Fibroblast of skin of right biceps (primary cell): ENCODE data around the gene MLXIPL.
"Not testable (repeated sequence)": the region's sequence is repeated elsewhere in the genome, so short reads cannot be mapped to it uniquely, and the experiment has no call there.

Experiments used
- DNase-seq: peaks from one replicate; pipeline ENCODE4 v3.0.0-alpha.2; 2013

The MLXIPL gene

GRCh38 chr7:73623798-73624668 is at the start of gene MLXIPL:
MLXIPL (minus strand) TSS chr7:73624522; CDS start chr7:73624492, 30 bp downstream.
- peak; percentile 47 for DNase-seq

- no peak for DNase-seq
Observed at GRCh38 chr7:73671857-73672445, 47.6 kb upstream of the MLXIPL start.

GRCh38 chr7:73671322-73671661 is 47.0 kb upstream of the MLXIPL start:
- no peak for DNase-seq

GRCh38 chr7:73669858-73670385 is 45.6 kb upstream of the MLXIPL start:
- no peak for DNase-seq

- no peak for DNase-seq
Observed at GRCh38 chr7:73669288-73669701, 45.0 kb upstream of the MLXIPL start.

GRCh38 chr7:73668886-73669230 is 44.5 kb upstream of the MLXIPL start:
- no peak for DNase-seq

- peak; percentile 7 for DNase-seq
Observed at GRCh38 chr7:73668103-73668885, 44.0 kb upstream of the MLXIPL start.

GRCh38 chr7:73667344-73668102 is 43.2 kb upstream of the MLXIPL start, which contains the start of gene VPS37D:
VPS37D (plus strand) TSS chr7:73667831; CDS start chr7:73667959, 128 bp downstream.
- DNase-seq: peak; percentile 87

- DNase-seq: no peak
Observed at GRCh38 chr7:73663033-73663432, 38.7 kb upstream of the MLXIPL start.

- DNase-seq: not testable (repeated sequence)
Observed at GRCh38 chr7:73660594-73660993, 36.3 kb upstream of the MLXIPL start.

GRCh38 chr7:73659983-73660382 is 35.7 kb upstream of the MLXIPL start:
- DNase-seq: no peak

GRCh38 chr7:73655309-73655708 is 31.0 kb upstream of the MLXIPL start:
- not testable (repeated sequence) for DNase-seq

- no peak for DNase-seq
Observed at GRCh38 chr7:73652541-73652949, 28.2 kb upstream of the MLXIPL start.

- DNase-seq: no peak
Observed at GRCh38 chr7:73650524-73650923, 26.2 kb upstream of the MLXIPL start.

GRCh38 chr7:73649576-73649975 is 25.3 kb upstream of the MLXIPL start:
- no peak for DNase-seq

- no peak for DNase-seq
Observed at GRCh38 chr7:73648593-73649332, 24.4 kb upstream of the MLXIPL start.

- no peak for DNase-seq
Observed at GRCh38 chr7:73647725-73648592, 23.6 kb upstream of the MLXIPL start.

GRCh38 chr7:73646785-73647724 is 22.7 kb upstream of the MLXIPL start:
- no peak for DNase-seq

- DNase-seq: no peak
Observed at GRCh38 chr7:73645643-73646174, 21.4 kb upstream of the MLXIPL start.
